NCI-H2107 treated with DMSO at 0.1 percent for 48 hours (cell line): ENCODE measurements around the gene GAGE12F.
"Not testable (repeated sequence)": the region's sequence is repeated elsewhere in the genome, so short reads cannot be mapped to it uniquely, and the experiment has no call there.

ENCODE experiments used
- DNase-seq: peaks from one replicate; lab custom pipeline; 2025; ENCODE audit not compliant: unreplicated experiment; lab: John Stamatoyannopoulos, UW

GAGE12F gene, protein sequence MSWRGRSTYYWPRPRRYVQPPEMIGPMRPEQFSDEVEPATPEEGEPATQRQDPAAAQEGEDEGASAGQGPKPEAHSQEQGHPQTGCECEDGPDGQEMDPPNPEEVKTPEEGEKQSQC

DNA sequence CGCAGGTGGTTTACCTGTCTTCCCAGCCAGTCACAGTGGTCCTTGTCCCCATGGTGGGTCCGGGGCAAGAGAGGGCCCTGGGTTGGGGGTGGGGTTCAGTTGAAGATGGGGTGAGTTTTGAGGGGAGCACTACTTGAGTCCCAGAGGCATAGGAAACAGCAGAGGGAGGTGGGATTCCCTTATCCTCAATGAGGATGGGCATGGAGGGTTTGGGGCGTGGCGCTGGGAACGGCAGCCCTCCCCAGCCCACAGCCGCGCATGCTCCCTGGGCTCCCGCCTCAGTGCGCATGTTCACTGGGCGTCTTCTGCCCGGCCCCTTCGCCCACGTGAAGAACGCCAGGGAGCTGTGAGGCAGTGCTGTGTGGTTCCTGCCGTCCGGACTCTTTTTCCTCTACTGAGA, at the start of gene GAGE12F:
Gene GAGE12F (plus strand): TSS at position 301 of the 400 bp plus-strand sequence. CDS start 1,155 bp downstream, outside the sequence.
- not testable (repeated sequence) for DNase-seq

DNA sequence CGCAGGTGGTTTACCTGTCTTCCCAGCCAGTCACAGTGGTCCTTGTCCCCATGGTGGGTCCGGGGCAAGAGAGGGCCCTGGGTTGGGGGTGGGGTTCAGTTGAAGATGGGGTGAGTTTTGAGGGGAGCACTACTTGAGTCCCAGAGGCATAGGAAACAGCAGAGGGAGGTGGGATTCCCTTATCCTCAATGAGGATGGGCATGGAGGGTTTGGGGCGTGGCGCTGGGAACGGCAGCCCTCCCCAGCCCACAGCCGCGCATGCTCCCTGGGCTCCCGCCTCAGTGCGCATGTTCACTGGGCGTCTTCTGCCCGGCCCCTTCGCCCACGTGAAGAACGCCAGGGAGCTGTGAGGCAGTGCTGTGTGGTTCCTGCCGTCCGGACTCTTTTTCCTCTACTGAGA, 28.8 kb upstream of the GAGE12F start, which contains the start of gene GAGE12C:
Gene GAGE12C (plus strand): TSS at position 301 of the 400 bp plus-strand sequence. CDS start 1,155 bp downstream, outside the sequence.
- not testable (repeated sequence) for DNase-seq

DNA sequence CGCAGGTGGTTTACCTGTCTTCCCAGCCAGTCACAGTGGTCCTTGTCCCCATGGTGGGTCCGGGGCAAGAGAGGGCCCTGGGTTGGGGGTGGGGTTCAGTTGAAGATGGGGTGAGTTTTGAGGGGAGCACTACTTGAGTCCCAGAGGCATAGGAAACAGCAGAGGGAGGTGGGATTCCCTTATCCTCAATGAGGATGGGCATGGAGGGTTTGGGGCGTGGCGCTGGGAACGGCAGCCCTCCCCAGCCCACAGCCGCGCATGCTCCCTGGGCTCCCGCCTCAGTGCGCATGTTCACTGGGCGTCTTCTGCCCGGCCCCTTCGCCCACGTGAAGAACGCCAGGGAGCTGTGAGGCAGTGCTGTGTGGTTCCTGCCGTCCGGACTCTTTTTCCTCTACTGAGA, 19.2 kb upstream of the GAGE12F start, which contains the start of gene GAGE12D:
Gene GAGE12D (plus strand): TSS at position 301 of the 400 bp plus-strand sequence. CDS start 1,155 bp downstream, outside the sequence.
- DNase-seq = not testable (repeated sequence)

DNA sequence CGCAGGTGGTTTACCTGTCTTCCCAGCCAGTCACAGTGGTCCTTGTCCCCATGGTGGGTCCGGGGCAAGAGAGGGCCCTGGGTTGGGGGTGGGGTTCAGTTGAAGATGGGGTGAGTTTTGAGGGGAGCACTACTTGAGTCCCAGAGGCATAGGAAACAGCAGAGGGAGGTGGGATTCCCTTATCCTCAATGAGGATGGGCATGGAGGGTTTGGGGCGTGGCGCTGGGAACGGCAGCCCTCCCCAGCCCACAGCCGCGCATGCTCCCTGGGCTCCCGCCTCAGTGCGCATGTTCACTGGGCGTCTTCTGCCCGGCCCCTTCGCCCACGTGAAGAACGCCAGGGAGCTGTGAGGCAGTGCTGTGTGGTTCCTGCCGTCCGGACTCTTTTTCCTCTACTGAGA, 9.7 kb upstream of the GAGE12F start, which contains the start of gene GAGE12E:
Gene GAGE12E (plus strand): TSS at position 301 of the 400 bp plus-strand sequence. CDS start 1,155 bp downstream, outside the sequence.
- not testable (repeated sequence) for DNase-seq

DNA sequence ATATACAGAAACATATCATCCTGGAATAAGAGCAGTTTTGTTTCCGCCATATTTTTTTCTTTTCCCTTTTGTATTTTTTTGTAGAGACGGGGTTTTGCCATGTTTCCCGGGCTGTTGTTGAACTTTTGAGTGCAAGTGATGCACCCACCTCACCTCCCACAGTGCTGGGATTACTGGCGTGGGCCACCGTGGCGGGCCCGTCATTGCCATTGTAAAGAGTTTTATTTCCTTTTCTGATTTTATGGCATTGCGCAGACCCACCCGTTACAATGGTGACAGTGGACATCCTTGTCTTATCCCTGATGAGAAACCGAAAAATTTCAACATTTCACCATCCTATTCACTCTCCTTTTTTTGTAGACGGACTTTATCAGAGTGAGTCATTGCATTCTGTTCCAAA, 8.1 kb downstream of the GAGE12F start:
- not testable (repeated sequence) for DNase-seq

DNA sequence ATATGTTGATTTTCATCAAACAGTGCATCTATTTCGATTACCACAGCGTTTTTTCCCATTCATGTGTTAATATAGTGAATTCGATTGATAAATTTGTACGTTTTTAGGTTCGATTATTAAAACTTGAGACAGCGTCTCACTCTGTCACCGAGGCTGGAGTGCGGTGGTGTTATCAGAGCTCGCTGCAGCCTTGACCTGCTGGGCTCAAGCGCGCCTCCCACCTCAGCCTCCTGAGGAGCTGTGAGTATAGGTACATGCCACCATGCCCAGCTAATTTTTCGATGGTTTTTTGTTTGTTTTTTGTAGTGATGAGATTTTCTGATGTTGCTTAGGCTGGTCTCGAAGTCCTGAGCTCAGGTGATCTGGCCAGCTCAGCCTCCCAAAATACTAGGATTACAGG, 8.5 kb downstream of the GAGE12F start:
- DNase-seq = not testable (repeated sequence)

DNA sequence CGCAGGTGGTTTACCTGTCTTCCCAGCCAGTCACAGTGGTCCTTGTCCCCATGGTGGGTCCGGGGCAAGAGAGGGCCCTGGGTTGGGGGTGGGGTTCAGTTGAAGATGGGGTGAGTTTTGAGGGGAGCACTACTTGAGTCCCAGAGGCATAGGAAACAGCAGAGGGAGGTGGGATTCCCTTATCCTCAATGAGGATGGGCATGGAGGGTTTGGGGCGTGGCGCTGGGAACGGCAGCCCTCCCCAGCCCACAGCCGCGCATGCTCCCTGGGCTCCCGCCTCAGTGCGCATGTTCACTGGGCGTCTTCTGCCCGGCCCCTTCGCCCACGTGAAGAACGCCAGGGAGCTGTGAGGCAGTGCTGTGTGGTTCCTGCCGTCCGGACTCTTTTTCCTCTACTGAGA, 9.5 kb downstream of the GAGE12F start, which contains the start of gene GAGE12G:
Gene GAGE12G (plus strand): TSS at position 301 of the 400 bp plus-strand sequence. CDS start 1,155 bp downstream, outside the sequence.
- DNase-seq = not testable (repeated sequence)

DNA sequence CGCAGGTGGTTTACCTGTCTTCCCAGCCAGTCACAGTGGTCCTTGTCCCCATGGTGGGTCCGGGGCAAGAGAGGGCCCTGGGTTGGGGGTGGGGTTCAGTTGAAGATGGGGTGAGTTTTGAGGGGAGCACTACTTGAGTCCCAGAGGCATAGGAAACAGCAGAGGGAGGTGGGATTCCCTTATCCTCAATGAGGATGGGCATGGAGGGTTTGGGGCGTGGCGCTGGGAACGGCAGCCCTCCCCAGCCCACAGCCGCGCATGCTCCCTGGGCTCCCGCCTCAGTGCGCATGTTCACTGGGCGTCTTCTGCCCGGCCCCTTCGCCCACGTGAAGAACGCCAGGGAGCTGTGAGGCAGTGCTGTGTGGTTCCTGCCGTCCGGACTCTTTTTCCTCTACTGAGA, 19.0 kb downstream of the GAGE12F start, which contains the start of gene GAGE12H:
Gene GAGE12H (plus strand): TSS at position 301 of the 400 bp plus-strand sequence. CDS start 1,155 bp downstream, outside the sequence.
- DNase-seq = not testable (repeated sequence)

DNA sequence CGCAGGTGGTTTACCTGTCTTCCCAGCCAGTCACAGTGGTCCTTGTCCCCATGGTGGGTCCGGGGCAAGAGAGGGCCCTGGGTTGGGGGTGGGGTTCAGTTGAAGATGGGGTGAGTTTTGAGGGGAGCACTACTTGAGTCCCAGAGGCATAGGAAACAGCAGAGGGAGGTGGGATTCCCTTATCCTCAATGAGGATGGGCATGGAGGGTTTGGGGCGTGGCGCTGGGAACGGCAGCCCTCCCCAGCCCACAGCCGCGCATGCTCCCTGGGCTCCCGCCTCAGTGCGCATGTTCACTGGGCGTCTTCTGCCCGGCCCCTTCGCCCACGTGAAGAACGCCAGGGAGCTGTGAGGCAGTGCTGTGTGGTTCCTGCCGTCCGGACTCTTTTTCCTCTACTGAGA, 28.6 kb downstream of the GAGE12F start, which contains the start of gene GAGE2A:
Gene GAGE2A (plus strand): TSS at position 301 of the 400 bp plus-strand sequence. CDS start 1,155 bp downstream, outside the sequence.
- DNase-seq = not testable (repeated sequence)

DNA sequence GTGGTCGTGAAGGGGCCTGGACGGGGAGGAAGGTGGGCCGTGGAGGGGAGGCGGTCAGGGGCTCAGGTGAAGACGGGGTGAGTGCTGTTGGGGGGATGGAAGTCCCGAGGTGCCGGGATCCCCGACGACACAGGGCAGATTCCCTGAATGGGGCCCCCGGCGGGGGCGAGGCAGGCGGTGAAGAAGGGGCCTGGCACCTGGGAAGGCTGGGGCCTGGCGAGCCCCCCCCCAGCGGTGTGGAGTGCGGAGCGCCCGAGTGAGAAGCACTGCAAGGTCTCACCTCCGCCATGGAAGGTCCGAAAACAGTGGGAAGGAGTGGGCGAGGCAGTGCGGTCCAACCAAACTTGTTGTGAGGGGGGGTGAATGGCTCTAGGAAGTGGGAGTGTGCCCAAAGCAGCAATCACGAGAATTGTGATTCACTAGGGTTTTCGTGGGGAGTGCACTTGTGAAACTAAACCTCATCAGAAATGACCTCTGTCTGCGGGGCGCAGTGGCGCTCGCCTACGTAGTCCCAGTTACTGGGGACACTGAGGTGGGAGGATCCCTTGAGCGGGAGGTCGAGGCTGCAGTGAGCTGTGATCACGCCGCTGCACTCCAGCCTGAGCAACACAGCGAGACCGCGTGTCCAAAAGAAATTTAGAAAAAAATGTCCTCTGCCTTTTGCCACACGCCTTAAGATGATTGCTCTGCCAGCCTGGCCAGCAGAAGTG, 29.3 kb downstream of the GAGE12F start:
- not testable (repeated sequence) for DNase-seq

DNA sequence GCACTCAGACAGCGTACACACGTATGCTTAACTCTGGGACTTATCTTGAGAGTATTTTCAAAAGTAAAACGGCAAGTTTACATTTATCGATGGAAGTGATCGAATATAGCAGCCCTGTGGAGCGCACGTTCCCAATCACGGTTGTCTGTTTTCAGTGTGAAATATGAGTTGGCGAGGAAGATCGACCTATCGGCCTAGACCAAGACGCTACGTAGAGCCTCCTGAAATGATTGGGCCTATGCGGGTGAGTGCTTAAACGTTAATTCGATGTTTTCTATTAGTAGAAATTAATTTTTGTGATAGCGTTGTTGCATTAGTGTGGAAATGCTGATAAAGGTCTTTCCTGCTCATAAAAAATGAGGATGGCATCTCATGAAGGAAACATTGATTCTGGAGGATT, 29.8 kb downstream of the GAGE12F start:
- not testable (repeated sequence) for DNase-seq

DNA sequence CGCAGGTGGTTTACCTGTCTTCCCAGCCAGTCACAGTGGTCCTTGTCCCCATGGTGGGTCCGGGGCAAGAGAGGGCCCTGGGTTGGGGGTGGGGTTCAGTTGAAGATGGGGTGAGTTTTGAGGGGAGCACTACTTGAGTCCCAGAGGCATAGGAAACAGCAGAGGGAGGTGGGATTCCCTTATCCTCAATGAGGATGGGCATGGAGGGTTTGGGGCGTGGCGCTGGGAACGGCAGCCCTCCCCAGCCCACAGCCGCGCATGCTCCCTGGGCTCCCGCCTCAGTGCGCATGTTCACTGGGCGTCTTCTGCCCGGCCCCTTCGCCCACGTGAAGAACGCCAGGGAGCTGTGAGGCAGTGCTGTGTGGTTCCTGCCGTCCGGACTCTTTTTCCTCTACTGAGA, 38.1 kb downstream of the GAGE12F start, which contains the start of gene GAGE1:
Gene GAGE1 (plus strand): TSS at position 301 of the 400 bp plus-strand sequence. CDS start 1,155 bp downstream, outside the sequence.
- DNase-seq = not testable (repeated sequence)

DNA sequence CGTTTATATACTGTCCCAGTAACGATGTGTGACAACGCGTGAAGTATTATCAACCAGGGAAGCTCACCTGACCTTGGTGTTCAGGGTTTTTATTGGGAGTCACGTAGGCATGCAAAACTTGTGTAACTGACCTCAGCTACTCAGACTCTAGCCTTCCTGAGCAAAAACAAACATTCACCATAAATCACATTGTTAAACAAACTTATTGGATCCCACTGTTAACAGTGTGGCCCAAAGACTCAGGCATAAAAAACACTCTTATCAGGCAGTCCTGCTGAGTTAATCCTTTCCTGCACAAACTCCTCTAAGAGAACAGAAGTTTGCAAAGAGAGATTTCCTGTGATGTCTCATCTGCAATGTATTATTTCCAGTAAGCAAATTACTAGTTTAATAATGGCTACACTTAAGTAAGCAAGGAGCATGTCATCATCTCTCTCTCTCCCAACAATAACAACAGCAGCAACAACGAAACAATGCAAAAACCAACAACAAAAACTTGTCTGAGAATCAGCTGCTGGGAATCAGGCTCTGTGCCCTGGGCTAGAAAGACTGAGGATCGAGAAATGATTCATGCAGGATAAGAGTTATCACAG, 50.2 kb downstream of the GAGE12F start:
- no peak for DNase-seq
